ENCODE data around the gene PHLPP1. TPM values are rescaled to one million over a fixed set of nuclear protein-coding genes. Genes with fewer than 3 reads are reported as not detected.
"Not testable (repeated sequence)": the region's sequence is repeated elsewhere in the genome, so short reads cannot be mapped to it uniquely, and the experiment has no call there.

PHLPP1 gene
- total RNA-seq, 2 experiments from 2014 or later, result 8.0 to 8.7 TPM

DNA sequence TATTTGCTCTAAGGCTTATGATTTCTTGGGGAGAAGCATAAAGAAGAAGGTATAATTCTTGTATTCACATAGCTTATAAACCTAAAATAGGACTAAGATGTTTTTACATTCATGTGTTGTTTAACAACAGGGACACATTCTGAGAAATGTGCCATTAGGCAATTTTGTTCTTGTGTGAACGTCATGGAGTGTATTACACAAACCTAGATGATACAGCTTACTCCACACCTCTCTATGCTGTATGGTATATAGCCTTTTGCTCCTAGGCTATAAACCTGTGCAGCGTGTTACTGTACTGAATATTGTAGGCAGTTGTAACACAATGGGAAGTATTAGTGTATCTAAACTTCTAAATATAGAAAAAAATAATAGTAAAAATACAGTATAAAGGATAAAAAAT is 92.1 kb downstream of the PHLPP1 start:
- Mint-ChIP-seq H3K9me3 (no peaks in the 10 kb centered on the region), H3K4me3 (no peak overlapping the region), H3K4me1 (ENCODE audit: low read depth) (no peaks in the 10 kb centered on the region), H3K27me3 (no peaks in the 10 kb centered on the region), H3K36me3 (no peaks in the 10 kb centered on the region), H3K27ac (no peak overlapping the region)
- CTCF ChIA-PET, result no interaction called here
- no peak for DNase-seq
- intact Hi-C loops (cut with micrococcal nuclease), result no loop called here
- POLR2A ChIA-PET, result no interaction called here

DNA sequence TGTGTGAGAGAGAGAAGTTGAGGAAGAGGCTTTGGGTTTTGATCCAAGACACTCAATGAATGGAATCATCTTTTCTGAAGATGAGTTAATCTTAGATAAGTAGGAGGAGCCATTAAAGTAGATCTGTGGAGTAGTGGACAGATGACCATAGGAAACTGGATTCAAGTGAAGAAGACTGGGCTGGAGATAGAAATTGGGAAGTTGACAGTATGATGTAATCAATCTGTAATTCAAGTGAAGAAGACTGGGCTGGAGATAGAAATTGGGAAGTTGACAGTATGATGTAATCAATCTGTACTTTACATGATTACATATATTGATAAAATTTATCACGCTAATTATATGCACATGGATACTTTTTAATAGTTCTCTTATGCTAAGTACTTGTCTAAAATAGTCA is 92.8 kb downstream of the PHLPP1 start:
- Mint-ChIP-seq H3K4me1 (ENCODE audit: low read depth) (peaks cover 4% of the 10 kb centered on the region), H3K4me3 (no peak overlapping the region), H3K27me3 (no peaks in the 10 kb centered on the region), H3K36me3 (no peaks in the 10 kb centered on the region), H3K9me3 (no peaks in the 10 kb centered on the region), H3K27ac (no peak overlapping the region)
- ChIA-PET CTCF (no interaction called here), POLR2A (no interaction called here)
- DNase-seq, result no peak
- intact Hi-C loops (cut with micrococcal nuclease), result no loop called here

DNA sequence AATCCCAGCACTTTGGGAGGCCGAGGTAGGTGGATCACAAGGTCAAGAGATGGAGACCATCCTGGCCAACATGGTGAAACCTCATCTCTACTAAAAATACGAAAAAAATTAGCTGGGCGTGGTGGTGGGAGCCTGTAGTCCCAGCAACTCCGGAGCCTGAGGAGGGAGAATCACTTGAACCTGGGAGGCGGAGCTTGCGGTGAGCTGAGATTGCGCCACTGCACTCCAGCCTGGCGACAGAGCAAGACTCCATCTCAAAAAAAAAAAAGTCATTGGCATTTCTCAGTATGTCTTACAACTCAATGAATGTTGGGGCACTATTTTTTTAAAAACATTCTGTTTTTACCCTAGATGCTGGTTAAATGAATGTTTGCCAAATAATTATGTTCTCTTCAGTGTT is 94.1 kb downstream of the PHLPP1 start:
- CTCF ChIA-PET; H3K27ac Mint-ChIP-seq; intact Hi-C loops (cut with micrococcal nuclease); H3K4me1 Mint-ChIP-seq (ENCODE audit: low read depth); H3K36me3 Mint-ChIP-seq; POLR2A ChIA-PET; H3K4me3 Mint-ChIP-seq; H3K9me3 Mint-ChIP-seq; DNase-seq; H3K27me3 Mint-ChIP-seq: not testable (repeated sequence)

DNA sequence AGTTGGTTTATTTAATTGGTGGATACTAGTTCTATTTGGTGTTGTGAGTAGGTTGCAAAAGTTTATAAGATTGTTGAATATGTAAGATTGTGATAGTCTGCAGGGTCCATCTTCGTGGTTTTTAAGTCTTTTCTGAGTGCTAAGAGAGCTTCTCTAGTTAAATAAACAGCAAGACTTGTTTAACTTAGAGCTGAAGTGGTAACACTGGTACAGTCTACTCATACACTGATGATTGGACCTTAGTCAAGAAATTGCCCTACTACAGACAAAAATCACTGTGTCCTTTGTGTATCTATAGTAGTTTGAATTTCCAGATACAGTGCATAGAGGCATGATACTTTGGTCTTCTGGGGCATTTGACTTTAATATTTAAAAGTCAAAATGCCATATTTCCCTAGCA is 94.6 kb downstream of the PHLPP1 start:
- no peaks in the 10 kb centered on the region for H3K36me3 Mint-ChIP-seq
- H3K4me3 Mint-ChIP-seq, result no peak overlapping the region
- H3K4me1 Mint-ChIP-seq (ENCODE audit: low read depth), result peaks cover 4% of the 10 kb centered on the region
- intact Hi-C loops (cut with micrococcal nuclease), result no loop called here
- POLR2A ChIA-PET, result no interaction called here
- H3K9me3 Mint-ChIP-seq, result no peaks in the 10 kb centered on the region
- H3K27me3 Mint-ChIP-seq, result no peaks in the 10 kb centered on the region
- CTCF ChIA-PET, result no interaction called here
- DNase-seq, result no peak
- H3K27ac Mint-ChIP-seq, result no peak overlapping the region

DNA sequence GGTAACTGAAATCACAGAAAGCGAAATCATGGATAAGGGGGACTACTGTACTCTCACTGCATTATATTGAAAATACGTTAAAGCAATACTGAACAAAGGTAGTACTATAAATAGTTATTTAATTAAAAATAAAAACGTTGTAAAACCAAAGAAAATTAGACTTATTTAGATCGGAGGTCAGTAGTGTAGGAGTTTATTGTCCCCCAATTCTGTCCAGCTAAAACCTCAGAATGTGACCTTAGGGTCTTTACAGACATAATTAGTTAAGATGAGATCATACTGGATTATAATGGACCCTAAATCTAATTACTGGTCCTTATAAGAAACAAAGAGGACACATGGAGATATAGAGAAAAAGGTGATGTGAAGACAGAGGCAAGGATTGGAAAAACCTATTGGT is 95.3 kb downstream of the PHLPP1 start:
- Mint-ChIP-seq H3K36me3 (no peaks in the 10 kb centered on the region), H3K4me3 (no peak overlapping the region), H3K9me3 (no peaks in the 10 kb centered on the region), H3K27me3 (no peaks in the 10 kb centered on the region), H3K4me1 (ENCODE audit: low read depth) (peaks cover 6% of the 10 kb centered on the region), H3K27ac (no peak overlapping the region)
- intact Hi-C loops (cut with micrococcal nuclease), result no loop called here
- CTCF ChIA-PET, result no interaction called here
- DNase-seq, result no peak
- POLR2A ChIA-PET, result no interaction called here

DNA sequence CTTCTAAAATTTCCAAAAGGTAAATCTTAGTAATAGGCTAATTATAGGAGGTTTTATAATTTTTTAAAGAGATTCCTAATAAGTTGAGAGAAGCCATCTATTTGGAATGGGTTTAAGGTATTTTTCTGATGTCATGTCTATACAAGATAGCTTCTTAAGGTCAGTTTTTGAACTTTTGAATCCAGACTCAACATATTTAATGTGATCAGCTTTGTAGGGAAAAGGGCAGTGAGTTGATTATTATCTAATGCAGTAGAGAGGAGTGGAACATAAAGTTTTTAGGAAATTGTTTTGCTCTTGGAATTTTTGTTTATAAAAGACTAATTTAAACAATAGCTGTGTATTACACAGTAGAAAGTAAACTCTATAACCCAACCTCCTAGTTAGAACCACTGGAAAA is 96.3 kb downstream of the PHLPP1 start:
- Mint-ChIP-seq H3K4me1 (ENCODE audit: low read depth) (peaks cover 6% of the 10 kb centered on the region), H3K36me3 (no peaks in the 10 kb centered on the region), H3K27ac (no peak overlapping the region), H3K9me3 (no peaks in the 10 kb centered on the region), H3K4me3 (no peak overlapping the region), H3K27me3 (no peaks in the 10 kb centered on the region)
- POLR2A ChIA-PET, result interaction anchor here (0.7 kb wide), 1 partner anchor 101 kb away, joined by 3 read pairs; no protein-coding TSS in a partner anchor
- DNase-seq, result no peak
- CTCF ChIA-PET, result no interaction called here
- intact Hi-C loops (cut with micrococcal nuclease), result no loop called here

DNA sequence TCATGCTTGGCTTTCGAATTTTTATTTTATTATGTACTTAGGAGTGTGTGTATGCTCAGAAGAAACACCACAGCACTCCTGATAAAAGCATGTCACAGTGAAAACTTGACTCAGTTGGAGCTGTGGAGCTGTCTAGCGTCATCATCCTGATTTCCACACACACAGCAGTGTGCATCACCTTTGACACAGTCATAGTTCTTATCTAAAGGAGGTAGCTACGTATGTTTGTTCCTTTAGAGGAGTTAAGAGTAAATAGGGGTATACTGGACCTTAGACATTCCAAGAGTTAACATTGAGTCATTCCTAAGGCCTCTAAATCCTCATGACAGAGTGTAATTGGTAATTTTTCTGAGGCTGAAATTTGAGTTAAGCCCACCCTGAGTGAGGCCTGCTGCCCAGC is 96.9 kb downstream of the PHLPP1 start:
- ChIA-PET CTCF (interaction anchor here (0.9 kb wide), 1 partner anchor 170 kb away, joined by 3 read pairs; no protein-coding TSS in a partner anchor), POLR2A (no interaction called here)
- Mint-ChIP-seq H3K27ac (no peak overlapping the region), H3K9me3 (no peaks in the 10 kb centered on the region), H3K4me1 (ENCODE audit: low read depth) (peaks cover 6% of the 10 kb centered on the region), H3K36me3 (no peaks in the 10 kb centered on the region), H3K4me3 (no peak overlapping the region), H3K27me3 (no peaks in the 10 kb centered on the region)
- DNase-seq, result no peak
- intact Hi-C loops (cut with micrococcal nuclease), result no loop called here

DNA sequence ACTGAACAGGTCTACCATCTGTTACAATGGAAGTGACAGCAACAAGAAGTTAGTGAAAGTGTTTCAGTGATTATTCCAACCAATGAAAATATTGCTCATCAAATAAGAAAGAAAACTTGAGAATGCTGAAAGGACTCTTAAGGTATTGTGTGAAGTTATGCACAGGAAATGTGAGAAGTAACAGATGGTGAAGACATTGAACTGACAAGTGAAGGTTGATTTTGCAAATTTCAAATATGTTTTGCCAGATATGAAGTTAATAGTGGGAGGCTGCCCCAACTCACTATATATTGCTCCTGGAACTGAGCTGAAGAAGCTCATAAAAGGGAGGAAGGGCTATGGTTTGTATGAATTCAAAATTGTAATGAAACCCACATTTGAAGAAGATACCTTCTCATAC is 97.5 kb downstream of the PHLPP1 start:
- Mint-ChIP-seq H3K9me3 (no peaks in the 10 kb centered on the region), H3K4me1 (ENCODE audit: low read depth) (peaks cover 6% of the 10 kb centered on the region), H3K27me3 (no peaks in the 10 kb centered on the region), H3K4me3 (no peak overlapping the region), H3K36me3 (no peaks in the 10 kb centered on the region), H3K27ac (no peak overlapping the region)
- CTCF ChIA-PET, result interaction anchor here (0.9 kb wide), 1 partner anchor 169 kb away, joined by 3 read pairs; no protein-coding TSS in a partner anchor
- DNase-seq, result no peak
- intact Hi-C loops (cut with micrococcal nuclease), result no loop called here
- POLR2A ChIA-PET, result no interaction called here

DNA sequence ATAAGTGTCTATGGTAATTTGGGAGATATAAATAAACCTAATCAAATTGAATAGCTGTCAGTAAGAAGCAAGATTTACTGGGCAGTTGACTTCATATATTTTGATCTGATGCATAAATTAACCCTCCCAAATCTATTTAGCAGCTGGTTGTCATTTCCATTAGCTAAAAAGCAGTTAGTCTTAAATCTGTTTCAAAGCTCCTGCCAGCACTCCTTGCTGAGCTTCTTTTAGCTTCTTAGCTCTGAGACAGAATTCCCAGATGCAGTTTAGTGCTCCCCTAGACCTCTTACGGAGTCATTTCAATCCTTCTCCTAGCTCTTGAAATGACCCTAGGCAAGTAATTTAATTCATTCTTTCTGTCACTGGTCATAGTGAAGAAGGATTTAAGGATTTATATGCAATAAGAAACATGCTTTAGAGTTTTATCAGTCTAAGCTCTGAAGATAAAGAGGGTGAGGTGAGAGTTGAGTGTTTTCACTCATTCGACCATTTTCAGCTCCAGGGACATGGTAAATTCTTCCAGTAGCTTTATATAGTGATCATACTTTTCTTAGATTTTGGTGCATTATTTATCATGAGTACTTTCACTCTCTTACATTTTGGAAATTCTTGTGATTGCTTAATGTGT is 98.9 kb downstream of the PHLPP1 start:
- intact Hi-C loops (cut with micrococcal nuclease), result no loop called here
- Mint-ChIP-seq H3K27me3 (no peaks in the 10 kb centered on the region), H3K4me1 (ENCODE audit: low read depth) (peaks cover 6% of the 10 kb centered on the region), H3K9me3 (no peaks in the 10 kb centered on the region), H3K4me3 (no peak overlapping the region), H3K27ac (no peak overlapping the region), H3K36me3 (no peaks in the 10 kb centered on the region)
- POLR2A ChIA-PET, result interaction anchor here (0.6 kb wide), 1 partner anchor 500 kb away, joined by 3 read pairs; no protein-coding TSS in a partner anchor
- no peak for DNase-seq
- CTCF ChIA-PET, result interaction anchor here (0.5 kb wide), 1 partner anchor 142 kb away, joined by 3 read pairs; no protein-coding TSS in a partner anchor

DNA sequence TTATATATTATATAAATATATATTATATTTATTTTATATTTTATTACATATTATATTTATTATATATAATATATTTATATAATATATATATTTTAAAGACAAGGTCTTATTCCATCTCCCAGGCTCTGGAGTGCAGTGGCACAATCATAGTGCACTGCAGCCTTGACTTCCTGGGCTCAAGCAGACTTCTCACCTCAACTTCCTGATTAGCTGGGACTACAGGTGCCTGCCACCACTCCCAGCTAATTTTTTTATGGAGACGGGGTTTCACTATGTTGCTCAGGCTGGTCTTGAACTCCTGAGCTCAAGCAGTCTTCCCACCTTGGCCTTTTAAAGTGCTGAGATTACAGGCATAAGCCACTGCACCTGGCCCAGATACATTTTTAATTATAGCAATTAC is 110.0 kb downstream of the PHLPP1 start:
- intact Hi-C loops (cut with micrococcal nuclease), result no loop called here
- Mint-ChIP-seq H3K9me3 (no peaks in the 10 kb centered on the region), H3K4me1 (ENCODE audit: low read depth) (peaks cover 10% of the 10 kb centered on the region), H3K27me3 (no peaks in the 10 kb centered on the region), H3K27ac (no peak overlapping the region), H3K4me3 (no peak overlapping the region), H3K36me3 (peaks cover 2% of the 10 kb centered on the region)
- ChIA-PET CTCF (no interaction called here), POLR2A (no interaction called here)
- no peak for DNase-seq

DNA sequence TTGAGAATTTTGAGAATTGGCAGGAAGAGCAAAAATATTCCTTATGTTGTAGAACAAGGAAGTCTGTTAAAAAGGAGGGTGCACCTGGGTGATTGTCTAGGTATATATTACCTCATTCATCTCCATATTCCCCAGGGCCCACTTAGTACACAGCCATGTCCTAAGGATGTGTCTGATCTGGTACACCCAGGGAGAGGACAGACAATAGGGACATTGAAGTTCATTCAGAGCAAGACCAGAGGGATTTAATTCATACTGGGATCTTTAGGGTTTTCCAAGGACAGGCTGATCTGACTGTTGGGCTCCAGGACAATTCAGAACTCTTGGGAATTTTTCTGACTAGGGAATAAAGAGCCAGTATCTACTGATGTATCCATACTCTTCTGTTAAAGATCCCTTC is 112.1 kb downstream of the PHLPP1 start:
- H3K36me3 Mint-ChIP-seq, result peaks cover 9% of the 10 kb centered on the region
- POLR2A ChIA-PET, result no interaction called here
- H3K27me3 Mint-ChIP-seq, result no peaks in the 10 kb centered on the region
- DNase-seq, result no peak
- no peaks in the 10 kb centered on the region for H3K9me3 Mint-ChIP-seq
- H3K27ac Mint-ChIP-seq, result no peak overlapping the region
- H3K4me3 Mint-ChIP-seq, result no peak overlapping the region
- peaks cover 10% of the 10 kb centered on the region for H3K4me1 Mint-ChIP-seq (ENCODE audit: low read depth)
- intact Hi-C loops (cut with micrococcal nuclease), result no loop called here
- CTCF ChIA-PET, result no interaction called here

DNA sequence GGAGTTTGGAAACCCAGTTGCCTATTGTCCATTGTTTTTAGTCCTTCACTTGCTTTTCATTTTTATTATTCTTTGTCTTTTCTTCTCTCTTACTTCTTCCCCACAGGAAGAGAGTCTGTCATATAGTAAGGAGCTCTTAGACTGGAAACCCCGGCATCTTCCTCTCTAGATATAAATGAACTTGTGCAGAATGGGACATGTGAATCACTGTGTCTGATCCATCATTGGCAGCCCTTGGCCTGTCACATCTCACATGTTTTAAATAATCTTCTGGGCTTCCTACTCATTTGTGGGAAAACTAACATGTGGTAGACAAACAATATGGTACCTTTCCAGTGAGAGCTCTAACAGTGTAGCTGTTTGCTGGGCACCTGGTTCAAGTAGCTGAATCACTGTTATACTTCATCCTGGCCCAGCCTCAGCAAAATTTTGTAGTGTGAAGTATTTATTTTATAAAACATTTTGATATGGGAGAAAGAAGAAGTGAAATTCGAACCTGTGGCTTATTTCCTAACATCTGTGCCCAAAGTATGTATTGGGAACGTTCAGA is 112.8 kb downstream of the PHLPP1 start:
- CTCF ChIA-PET, result interaction anchor here (0.7 kb wide), 1 partner anchor 38 kb away, joined by 3 read pairs; no protein-coding TSS in a partner anchor
- intact Hi-C loops (cut with micrococcal nuclease), result no loop called here
- no peak for DNase-seq
- Mint-ChIP-seq H3K36me3 (peaks cover 9% of the 10 kb centered on the region), H3K4me3 (no peak overlapping the region), H3K27me3 (no peaks in the 10 kb centered on the region), H3K9me3 (no peaks in the 10 kb centered on the region), H3K27ac (no peak overlapping the region), H3K4me1 (ENCODE audit: low read depth) (peaks cover 10% of the 10 kb centered on the region)
- POLR2A ChIA-PET, result no interaction called here

DNA sequence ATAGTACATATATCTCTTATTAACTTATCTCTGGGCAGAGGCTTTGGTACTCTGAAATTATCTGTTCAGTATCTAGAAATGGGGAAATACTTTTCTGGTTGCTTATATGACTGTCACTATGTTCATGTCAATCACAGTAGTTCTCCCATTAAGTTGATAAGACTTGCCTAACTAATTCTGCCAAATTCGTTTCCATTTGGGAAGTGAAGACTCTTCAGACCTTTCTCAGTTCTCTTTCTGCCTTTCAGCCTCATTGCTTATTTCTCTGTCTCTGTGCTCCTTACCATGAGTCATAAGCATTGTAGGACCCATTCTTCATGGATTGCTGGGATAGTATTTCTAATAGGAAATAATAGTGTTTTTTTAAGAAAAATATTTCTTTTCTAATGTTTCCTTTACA is 113.5 kb downstream of the PHLPP1 start:
- CTCF ChIA-PET, result no interaction called here
- no peak for DNase-seq
- intact Hi-C loops (cut with micrococcal nuclease), result no loop called here

More for the DNA sequence above, 113.5 kb downstream of the PHLPP1 start:
- no peaks in the 10 kb centered on the region for H3K27me3 Mint-ChIP-seq
- no peaks in the 10 kb centered on the region for H3K9me3 Mint-ChIP-seq
- H3K36me3 Mint-ChIP-seq, result peaks cover 9% of the 10 kb centered on the region
- H3K4me3 Mint-ChIP-seq, result no peak overlapping the region
- no peak overlapping the region for H3K27ac Mint-ChIP-seq
- H3K4me1 Mint-ChIP-seq (ENCODE audit: low read depth), result peaks cover 10% of the 10 kb centered on the region
- POLR2A ChIA-PET, result no interaction called here
